PFSK-1 (cell line): ENCODE data around the gene KIF5A.

Experiments used
- FOXP2 ChIP-seq: optimal IDR thresholded peaks from 2 replicates; pipeline ENCODE3; 2011; ENCODE audit warnings: borderline replicate concordance, control low read depth, inconsistent platforms; ENCODE audit not compliant: insufficient read depth; ENCODE audit errors: extremely low read length, extremely low read depth
- POLR2AphosphoS5 ChIP-seq: IDR thresholded peaks from 2 replicates; pipeline ENCODE4 v1.6.1; 2012; ENCODE audit warnings: low read depth, mild to moderate bottlenecking, control low read depth, low read length, moderate library complexity
- REST ChIP-seq, 2 experiments: IDR thresholded peaks; 2 replicates each; pipeline versions ENCODE4 v1.6.1 to v1.8.0; 2011 to 2012; ENCODE audit warnings: low read depth in 2 of 2, low read length in 2 of 2, control low read depth in 1 of 2, inconsistent platforms in 1 of 2, mild to moderate bottlenecking in 1 of 2, moderate library complexity in 1 of 2; ENCODE audit not compliant: insufficient read depth in 1 of 2
- SIN3A ChIP-seq: IDR thresholded peaks from 2 replicates; pipeline ENCODE4 v1.6.1; 2012; ENCODE audit warnings: mild to moderate bottlenecking, low read length, moderate library complexity, borderline replicate concordance; ENCODE audit not compliant: insufficient read depth
- TAF1 ChIP-seq: IDR thresholded peaks from 2 replicates; pipeline ENCODE4 v1.6.1; 2012; ENCODE audit warnings: low read length, control low read depth, borderline replicate concordance; ENCODE audit not compliant: insufficient read depth

GRCh38 chr12:57620936-57621496 lies 71.2 kb downstream of the KIF5A start:
- TF ChIP-seq POLR2AphosphoS5 (no peak), TAF1 (no peak), REST (IDR thresholded peaks at IDR 0.05; ENCODE audit: insufficient read depth in 1 of 2, low read depth in 2 of 2, low read length in 2 of 2) (no peak), FOXP2 (no peak), SIN3A (no peak)
